GM19193 (cell line): ENCODE measurements around the gene NDUFA8.

Experiments used
- POLR2A ChIP-seq: IDR thresholded peaks from 4 replicates; pipeline ENCODE4 v1.6.1; 2011; ENCODE audit not compliant: insufficient read depth, insufficient read length; ENCODE audit errors: extremely low read depth

Gene NDUFA8

GRCh38 chr9:122158202-122158601 is 1.4 kb downstream of the NDUFA8 start:
- TF ChIP-seq POLR2A: no peak

- no peak for TF ChIP-seq POLR2A
Observed at GRCh38 chr9:122155796-122156195, 3.8 kb downstream of the NDUFA8 start.

GRCh38 chr9:122151267-122151828 is 8.2 kb downstream of the NDUFA8 start:
- TF ChIP-seq POLR2A: no peak

GRCh38 chr9:122145592-122145863 is 14.1 kb downstream of the NDUFA8 start:
- TF ChIP-seq POLR2A: no peak

- no peak for TF ChIP-seq POLR2A
Observed at GRCh38 chr9:122144836-122145591, 14.6 kb downstream of the NDUFA8 start.

GRCh38 chr9:122143876-122144405 is 15.6 kb downstream of the NDUFA8 start:
- no peak for TF ChIP-seq POLR2A

GRCh38 chr9:122143296-122143695 is 16.3 kb downstream of the NDUFA8 start:
- TF ChIP-seq POLR2A: no peak

- TF ChIP-seq POLR2A: no peak
Observed at GRCh38 chr9:122141671-122142070, 17.9 kb downstream of the NDUFA8 start.

- no peak for TF ChIP-seq POLR2A
Observed at GRCh38 chr9:122140368-122141193, 19.0 kb downstream of the NDUFA8 start.

- no peak for TF ChIP-seq POLR2A
Observed at GRCh38 chr9:122138560-122139268, 20.9 kb downstream of the NDUFA8 start.

- TF ChIP-seq POLR2A: no peak
Observed at GRCh38 chr9:122135529-122135859, 24.1 kb downstream of the NDUFA8 start.

GRCh38 chr9:122134822-122135528 is 24.6 kb downstream of the NDUFA8 start:
- no peak for TF ChIP-seq POLR2A

GRCh38 chr9:122133984-122134535 is 25.5 kb downstream of the NDUFA8 start:
- TF ChIP-seq POLR2A: no peak

GRCh38 chr9:122133263-122133983 is 26.2 kb downstream of the NDUFA8 start:
- no peak for TF ChIP-seq POLR2A
